OCI-LY7 (cell line): ENCODE measurements around the gene PER3.

Experiments used
- CTCF ChIP-seq: fragments of 200-600 bp; sonication (generic); conservative IDR thresholded peaks from 2 replicates; pipeline ENCODE4 v1.5.1; 2014; ENCODE audit warnings: mild to moderate bottlenecking, antibody characterized with exemption, low read length, moderate library complexity, mixed read lengths
- EZH2phosphoT487 ChIP-seq: fragments of 200-600 bp; sonication (generic); IDR thresholded peaks from 2 replicates; pipeline ENCODE4 v1.6.1; 2018; ENCODE audit warnings: low read depth, borderline replicate concordance, mild to moderate bottlenecking, mixed run types, antibody characterized with exemption, low read length, moderate library complexity, mixed read lengths

- no peak for TF ChIP-seq CTCF
- no peak for TF ChIP-seq EZH2phosphoT487
Observed at GRCh38 chr1:7856345-7856744, 72.3 kb downstream of the PER3 start.
